GM18508 (cell line): ENCODE data around the gene RMRP.
A peak's percentile ranks its signal among the peaks of the same experiment; 100 is the strongest.

Source experiments
- ATAC-seq: cut with Tn5 transposase; IDR thresholded peaks from one replicate; pipeline ENCODE4 v1.9.1; 2021; ENCODE audit warnings: moderate number of reproducible peaks; ENCODE audit not compliant: insufficient read depth, unreplicated experiment

The RMRP gene

GRCh38 chr9:35667939-35668338, 10.1 kb upstream of the RMRP start:
- no peak for ATAC-seq

GRCh38 chr9:35666549-35666948, 8.7 kb upstream of the RMRP start:
- ATAC-seq, result no peak

- no peak for ATAC-seq
Observed at GRCh38 chr9:35666045-35666444, 8.2 kb upstream of the RMRP start.

DNA sequence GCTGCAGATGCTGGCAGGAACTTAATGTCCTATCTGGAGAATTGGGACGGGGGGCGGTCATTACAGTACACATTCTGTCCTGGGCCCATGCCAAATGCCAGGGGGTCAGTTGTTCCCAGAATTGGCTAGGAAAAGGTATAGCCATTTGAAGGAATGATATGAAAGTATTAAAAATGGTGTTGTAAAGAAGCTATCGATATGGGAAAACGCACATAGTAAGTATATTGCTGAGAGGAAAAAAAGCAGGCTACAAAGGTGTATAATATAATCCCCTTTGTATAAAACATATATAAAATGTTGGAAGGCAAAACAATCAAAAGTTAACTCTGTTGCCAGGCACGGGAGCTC, 7.6 kb upstream of the RMRP start:
- no peak for ATAC-seq

DNA sequence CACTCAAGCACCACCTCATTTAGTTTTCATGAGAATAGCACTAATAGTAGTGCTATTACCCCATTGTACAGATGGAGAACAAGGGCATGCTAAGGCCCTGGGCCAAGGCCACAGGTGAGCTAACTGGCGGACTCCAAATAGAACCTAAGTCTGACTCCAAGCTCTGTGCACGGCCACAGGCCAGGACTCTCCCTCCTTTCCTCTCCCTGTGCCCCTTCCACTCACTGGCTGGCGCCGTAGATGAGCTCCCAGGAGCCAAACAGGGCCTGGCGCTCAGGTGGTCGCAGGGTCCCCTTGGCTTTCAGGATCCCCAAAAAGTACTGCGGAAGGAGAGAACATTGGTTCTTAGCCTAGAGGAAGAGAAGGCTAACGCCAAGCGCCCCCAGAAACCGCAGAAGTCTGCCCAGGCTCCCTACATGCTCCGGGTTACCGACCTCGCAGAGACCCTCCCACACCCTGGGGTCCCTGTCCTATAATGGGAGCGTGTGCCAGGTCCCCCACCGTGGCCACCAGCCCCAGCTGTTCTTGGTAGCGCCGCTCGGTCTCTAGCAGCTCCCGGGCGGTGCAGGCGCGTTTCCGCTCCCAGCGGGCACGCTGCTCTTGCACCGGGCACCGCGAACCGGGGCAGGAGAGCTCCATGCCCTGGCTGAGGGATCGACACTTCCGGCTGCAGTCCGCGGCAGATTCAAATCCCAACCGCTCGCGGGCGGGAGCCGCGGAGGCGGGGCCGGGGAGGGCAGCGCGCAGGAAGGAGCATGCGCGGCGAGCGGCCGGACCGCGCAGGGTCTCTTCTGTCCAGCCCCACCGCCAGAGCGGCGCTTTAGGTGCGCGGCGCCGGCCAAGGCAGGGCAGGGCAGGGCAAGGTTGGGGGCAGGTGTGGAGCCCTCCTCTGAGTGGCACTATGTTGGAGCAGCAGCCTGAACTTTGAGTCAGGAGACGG, 7.0 kb upstream of the RMRP start, which contains the start of gene ARHGEF39:
TSS of gene ARHGEF39 (minus strand) at position 665 of the 940 bp plus-strand sequence. CDS start at position 639, 26 bp downstream.
- no peak for ATAC-seq

DNA sequence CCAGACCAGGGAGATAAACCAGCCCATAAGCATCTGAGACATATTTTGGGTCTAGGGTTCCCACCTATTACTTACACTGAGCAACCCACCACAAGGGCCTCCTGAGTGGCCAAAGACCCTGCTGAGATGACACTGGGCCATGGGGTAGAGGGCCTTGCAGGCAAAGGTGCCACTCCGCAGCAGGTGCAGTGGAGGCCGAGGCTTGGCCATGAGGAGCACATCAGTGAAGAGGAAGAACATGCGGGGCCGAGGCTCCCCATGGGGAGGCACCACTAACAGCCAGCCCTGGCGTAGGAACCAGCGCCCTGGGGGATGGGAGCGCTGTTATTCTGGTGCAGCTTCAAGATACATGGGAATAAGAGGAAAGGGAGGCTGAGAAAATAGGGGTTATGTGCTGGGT, 4.6 kb upstream of the RMRP start:
- ATAC-seq, result no peak

DNA sequence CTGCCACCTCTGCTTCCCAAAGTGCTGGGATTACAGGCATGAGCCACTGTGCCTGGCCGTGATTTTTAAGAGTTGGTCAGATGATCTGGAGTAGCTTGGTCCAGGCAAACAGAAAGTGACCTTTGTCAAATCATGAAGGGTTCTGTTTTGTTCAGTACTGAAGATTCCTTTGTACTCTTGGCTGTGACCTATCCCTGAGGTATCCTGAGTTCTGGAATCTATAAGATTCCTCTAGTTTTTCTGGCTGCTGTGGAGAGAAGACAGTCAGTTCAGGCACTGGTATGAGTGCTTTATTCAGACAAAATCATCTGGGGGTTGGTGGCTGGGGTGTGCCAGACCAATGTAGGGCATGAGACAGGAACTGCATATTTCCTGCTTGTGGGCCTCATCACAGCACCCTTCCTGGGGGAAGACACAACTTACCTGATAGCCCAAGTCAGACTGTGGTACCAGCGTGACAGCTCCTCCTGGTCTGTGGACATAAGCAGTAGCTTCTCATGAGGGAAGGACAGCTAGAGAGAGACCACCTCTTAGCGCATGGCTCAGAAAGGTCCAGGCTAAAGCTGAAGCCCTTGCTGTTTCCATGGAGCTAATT, 4.0 kb upstream of the RMRP start:
- no peak for ATAC-seq

GRCh38 chr9:35660966-35661415, 3.2 kb upstream of the RMRP start:
- ATAC-seq, result no peak

DNA sequence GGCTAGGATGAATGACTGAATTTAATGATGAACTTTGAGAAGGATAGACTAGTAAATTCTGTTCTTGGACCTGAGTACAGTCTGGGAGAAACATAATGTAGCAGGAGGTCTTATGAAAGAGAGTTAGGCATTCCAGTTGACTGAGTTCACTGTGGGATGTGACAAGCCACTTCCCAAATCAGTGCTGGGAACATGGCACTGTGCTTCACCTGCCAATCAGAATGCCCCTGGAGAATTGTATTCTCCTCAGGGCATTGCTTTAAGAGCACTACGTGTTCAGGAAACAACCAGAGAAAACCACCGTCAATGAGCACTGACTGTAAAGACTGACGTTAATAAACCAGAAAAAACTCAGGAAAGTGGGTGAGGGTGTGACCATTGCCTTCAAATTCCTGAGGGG, 1.5 kb upstream of the RMRP start:
- no peak for ATAC-seq

DNA sequence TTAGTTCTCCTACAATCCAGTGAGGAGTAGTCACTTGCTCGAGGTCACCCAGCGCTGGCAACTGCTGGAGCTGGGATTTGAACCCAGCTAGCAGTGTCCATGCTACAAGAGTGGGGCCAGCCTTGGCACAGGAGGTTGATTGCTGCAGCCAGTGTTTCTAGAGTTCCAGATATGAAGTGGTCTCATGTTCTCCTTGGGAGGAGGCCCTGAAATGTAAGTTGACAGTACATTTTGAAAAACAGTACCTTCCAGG, 1.1 kb upstream of the RMRP start:
- no peak for ATAC-seq

DNA sequence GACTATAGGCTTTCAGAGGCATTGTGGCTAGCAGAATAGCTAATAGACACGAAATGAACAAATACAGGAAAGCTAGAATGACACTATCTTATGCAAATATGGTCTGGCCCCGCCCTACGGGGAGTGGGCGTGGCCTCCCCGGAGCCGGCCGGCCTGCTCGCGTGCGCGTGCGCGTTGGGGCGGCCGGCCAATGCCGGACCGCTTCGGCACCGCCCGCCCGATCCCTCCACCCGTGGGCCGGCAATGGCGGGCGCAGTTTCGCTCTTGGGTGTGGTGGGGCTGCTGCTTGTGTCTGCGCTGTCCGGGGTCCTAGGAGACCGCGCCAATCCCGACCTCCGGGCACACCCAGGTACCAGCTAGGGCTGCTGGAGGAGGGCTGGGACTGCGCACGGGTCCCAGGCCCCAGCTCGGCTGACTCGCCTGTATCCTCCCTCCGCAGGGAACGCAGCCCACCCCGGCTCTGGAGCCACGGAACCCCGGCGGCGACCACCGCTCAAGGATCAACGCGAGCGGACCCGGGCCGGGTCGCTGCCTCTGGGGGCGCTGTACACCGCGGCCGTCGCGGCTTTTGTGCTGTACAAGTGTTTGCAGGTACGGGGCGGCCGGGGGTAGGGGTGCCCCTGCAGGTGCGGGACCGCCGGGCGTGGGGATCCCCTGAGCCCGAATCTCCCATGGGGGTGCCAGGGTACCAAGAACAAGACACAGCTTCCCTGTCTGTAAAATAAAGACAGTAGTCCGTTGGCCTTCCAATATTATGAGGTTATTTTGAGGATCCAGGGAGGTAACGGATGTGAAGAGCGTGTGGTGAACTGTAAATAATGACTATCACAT, 533 bp upstream of the RMRP start, which contains the start of gene CCDC107:
TSS of gene CCDC107 (plus strand) at position 156 of the 831 bp plus-strand sequence. CDS start at position 244, 88 bp downstream.
- peak; percentile 33 for ATAC-seq

DNA sequence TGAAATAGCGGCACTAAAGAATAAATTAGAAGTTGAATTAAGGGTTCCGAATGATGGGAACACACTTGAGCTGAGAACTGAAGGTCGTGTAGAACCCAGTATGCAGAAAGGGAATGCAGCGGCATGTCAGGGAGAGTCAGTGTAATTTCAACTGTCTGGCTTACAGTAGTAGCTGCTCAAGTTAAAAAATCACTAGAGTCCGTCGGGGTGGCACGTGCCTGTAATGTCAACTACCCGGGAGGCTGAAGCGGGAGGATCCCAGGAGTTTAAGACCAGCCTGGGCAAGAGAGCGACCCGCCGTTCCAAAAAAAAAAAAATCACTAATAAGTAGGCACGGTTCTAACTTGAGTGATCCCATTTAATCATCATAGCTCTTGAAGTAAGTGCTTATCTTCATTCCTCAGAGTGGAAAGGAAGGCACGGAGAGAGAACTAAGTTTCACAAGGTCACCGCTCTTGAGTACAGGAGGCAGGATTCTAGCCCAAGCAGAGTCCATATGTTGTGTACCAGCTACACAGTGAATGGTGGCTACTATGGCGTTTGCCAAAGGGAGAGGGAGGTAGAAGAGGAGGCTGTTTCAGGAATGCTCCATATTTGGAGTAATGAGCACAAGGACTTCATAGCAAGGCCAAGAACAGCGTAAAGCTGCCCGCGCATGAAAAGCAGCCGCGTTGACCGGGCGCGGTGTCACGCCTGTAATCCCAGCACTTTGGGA, 831 bp downstream of the RMRP start:
- no peak for ATAC-seq

DNA sequence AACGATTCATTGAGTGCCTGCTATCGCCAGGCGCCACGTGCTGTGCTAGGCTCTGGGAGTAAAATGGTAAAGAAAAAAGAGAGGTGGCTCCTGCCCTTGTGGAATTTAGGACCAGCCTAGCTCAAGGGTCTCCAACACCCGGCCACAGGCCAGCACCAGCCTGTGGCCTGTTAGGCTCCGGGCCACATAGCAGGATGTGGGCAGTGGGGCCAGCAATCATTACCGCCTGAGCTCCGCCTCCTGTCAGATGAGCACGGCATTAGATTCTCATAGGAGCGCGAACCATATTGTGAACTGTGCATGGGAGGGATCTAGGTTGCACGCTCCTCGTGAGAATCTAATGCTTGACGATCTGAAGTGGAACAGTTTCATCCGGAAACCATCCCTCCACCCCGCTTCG, 1.5 kb downstream of the RMRP start:
- no peak for ATAC-seq

DNA sequence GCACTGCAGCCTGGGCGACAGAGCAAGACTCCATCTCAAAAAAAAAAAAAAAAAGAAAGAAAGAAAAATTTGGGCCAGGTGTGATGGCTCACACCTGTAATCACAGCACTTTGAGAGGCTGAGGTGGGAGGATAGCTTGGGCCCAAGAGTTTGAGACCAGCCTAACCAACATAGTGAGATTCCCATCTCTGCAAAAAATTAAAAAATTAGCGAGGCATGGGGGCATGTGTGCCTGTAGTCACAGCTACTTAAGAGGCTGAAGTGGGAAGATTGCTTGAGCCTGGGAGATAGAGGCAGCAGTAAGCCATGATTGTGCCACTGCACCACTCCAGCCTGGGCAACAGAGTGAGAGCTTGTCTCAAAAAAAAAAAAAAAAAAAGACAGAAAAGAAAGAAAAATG, 4.2 kb downstream of the RMRP start:
- ATAC-seq, result no peak

DNA sequence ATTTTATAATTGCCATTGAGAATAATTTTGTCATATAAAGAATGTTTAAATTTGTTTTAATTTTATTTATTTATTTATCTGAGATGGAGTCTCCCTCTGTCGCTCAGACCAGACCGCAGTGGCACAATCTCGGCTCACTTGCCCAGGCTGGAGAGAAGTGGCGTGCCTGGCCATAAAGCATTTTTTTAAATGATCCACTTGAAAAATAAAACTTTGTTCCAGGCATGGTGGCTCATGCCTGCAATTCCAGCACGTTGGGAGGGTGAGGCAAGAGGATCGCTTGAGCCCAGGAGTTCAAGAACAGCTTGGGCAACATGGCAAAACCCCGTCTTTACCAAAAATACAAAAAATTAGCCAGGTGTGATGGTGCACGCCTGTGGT, 5.0 kb downstream of the RMRP start:
- ATAC-seq, result no peak

DNA sequence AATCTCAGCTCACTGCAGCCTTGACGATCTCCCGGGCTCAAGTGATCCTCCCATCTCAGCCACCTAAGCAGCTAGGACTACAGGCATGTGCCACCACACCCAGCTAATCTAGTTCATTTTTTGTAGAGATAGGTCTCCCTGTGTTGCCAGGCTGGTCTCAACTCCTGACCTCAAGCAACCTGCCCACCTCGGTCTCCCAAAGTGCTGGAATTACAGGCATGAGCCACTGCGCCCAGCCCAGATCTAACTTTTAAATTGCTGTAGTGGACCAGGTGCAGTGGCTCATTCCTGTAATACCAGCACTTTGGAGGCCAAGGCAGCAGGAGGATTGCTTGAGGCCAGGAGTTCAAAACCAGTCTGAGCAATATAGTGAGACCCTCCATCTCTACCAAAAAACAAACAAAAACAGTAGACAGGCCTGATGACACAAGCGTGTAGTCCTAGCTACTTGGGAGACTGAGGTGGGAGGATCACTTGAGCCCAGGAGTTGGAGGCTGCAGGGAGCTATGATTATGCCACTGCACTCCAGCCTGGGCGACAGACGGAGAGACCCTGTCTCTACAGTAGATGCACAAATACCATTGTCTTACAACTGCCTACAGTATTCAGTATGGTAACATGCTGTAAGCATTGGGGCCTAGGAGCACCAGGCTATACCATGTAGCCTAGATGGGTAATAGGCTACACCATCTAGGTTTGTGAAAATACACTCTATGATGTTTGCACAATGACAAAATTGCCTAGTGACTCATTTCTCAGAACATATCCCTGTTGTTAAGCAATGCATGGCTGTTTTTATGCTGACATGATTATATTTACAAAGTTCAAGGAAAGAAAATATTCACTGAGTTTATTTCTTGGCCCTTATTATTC, 5.6 kb downstream of the RMRP start:
- ATAC-seq, result no peak

- ATAC-seq, result no peak
Observed at GRCh38 chr9:35650341-35651158, 7.3 kb downstream of the RMRP start, which contains the start of gene SIT1. SIT1 (minus strand) TSS chr9:35650931; CDS start chr9:35650853, 78 bp downstream.
